OCI-LY3 (cell line): ENCODE results near the gene POLR3K.

ENCODE experiments used
- H2AFZ ChIP-seq: fragments of 200-600, 300-600 bp; shearing (Covaris generic); 2 replicates; pipeline ENCODE4 v1.6.0; 2014; ENCODE audit warnings: antibody characterized with exemption, low read depth, low read length
- H3K27ac ChIP-seq: fragments of 200-600, 300-600 bp; sonication (generic); 2 replicates; pipeline ENCODE4 v1.5.1; 2014; ENCODE audit warnings: mild to moderate bottlenecking, low read length, moderate library complexity, mixed read lengths
- H3K27me3 ChIP-seq: fragments of 200-600, 300-600 bp; sonication (generic); 2 replicates; pipeline ENCODE4 v1.6.1; 2014; ENCODE audit warnings: low read depth, low read length, mixed read lengths
- H3K36me3 ChIP-seq: fragments of 200-600, 300-600 bp; sonication (generic); replicated peaks from 2 replicates; pipeline ENCODE3; 2014; ENCODE audit warnings: low read depth, low read length, mixed read lengths
- H3K4me1 ChIP-seq: fragments of 300-600, 200-600 bp; sonication (generic); 2 replicates; pipeline ENCODE4 v1.6.1; 2014; ENCODE audit warnings: low read length, mixed read lengths
- H3K4me2 ChIP-seq: fragments of 200-600, 300-600 bp; sonication (generic); 2 replicates; pipeline ENCODE4 v1.6.1; 2014; ENCODE audit warnings: low read length, mixed read lengths
- H3K4me3 ChIP-seq: fragments of 300-600, 200-600 bp; sonication (generic); 2 replicates; pipeline ENCODE4 v1.5.1; 2014; ENCODE audit warnings: antibody characterized with exemption, mild to moderate bottlenecking, low read length, moderate library complexity
- H3K79me2 ChIP-seq: fragments of 300-600, 200-600 bp; shearing (Covaris generic); 2 replicates; pipeline ENCODE4 v1.6.1; 2014; ENCODE audit warnings: mild to moderate bottlenecking, low read length, mixed read lengths
- H3K9ac ChIP-seq: fragments of 300-600, 200-600 bp; shearing (Covaris generic); 2 replicates; pipeline ENCODE4 v1.6.0; 2014; ENCODE audit warnings: mild to moderate bottlenecking, low read length, moderate library complexity
- H3K9me3 ChIP-seq: fragments of 200-600, 300-600 bp; shearing (Covaris generic); 2 replicates; pipeline ENCODE4 v1.6.1; 2014; ENCODE audit warnings: low read length, mixed read lengths; ENCODE audit not compliant: insufficient read depth
- H4K20me1 ChIP-seq: fragments of 200-600, 300-600 bp; sonication (generic); 2 replicates; pipeline ENCODE4 v1.6.1; 2016; ENCODE audit warnings: low read length, mixed read lengths; ENCODE audit not compliant: insufficient read depth
- CTCF ChIP-seq: fragments of 200-600, 300-600 bp; sonication (generic); IDR thresholded peaks from 2 replicates; pipeline ENCODE4 v1.5.1; 2014; ENCODE audit warnings: antibody characterized with exemption, low read length, low read depth
- EZH2phosphoT487 ChIP-seq: fragments of 200-600 bp; shearing (Covaris generic); IDR thresholded peaks from 2 replicates; pipeline ENCODE4 v1.6.1; 2018; ENCODE audit warnings: antibody characterized with exemption, mixed run types, low read depth

Gene POLR3K

GRCh38 chr16:53346-54236 is at the start of gene POLR3K, which contains the start of gene SNRNP25:
Gene POLR3K, minus strand, starts transcription at chr16:53608. Its CDS starts 22 bp downstream, at chr16:53586.
Gene SNRNP25, plus strand, starts transcription at chr16:53828. Its CDS starts 189 bp downstream, at chr16:54017.
- Histone ChIP-seq H3K79me2 (peaks cover 60% of the 10 kb centered on the region), H2AFZ (peak within 1 kb of the TSS; percentile 43; the same call in 1 of the 2 replicates), H3K36me3 (peaks cover 49% of the 10 kb centered on the region)

GRCh38 chr16:102060-102855 is 48.9 kb upstream of the POLR3K start:
- no peaks in the 10 kb centered on the region for H3K79me2 ChIP-seq
- no peaks in the 10 kb centered on the region for H3K27me3 ChIP-seq
- no peaks in the 10 kb centered on the region for H3K9me3 ChIP-seq
- H3K27ac ChIP-seq: no peak overlapping the region
- H4K20me1 ChIP-seq: no peaks in the 10 kb centered on the region
- no peak overlapping the region for H3K9ac ChIP-seq
- peaks cover 19% of the 10 kb centered on the region for H3K36me3 ChIP-seq
- H3K4me2 ChIP-seq: no peak overlapping the region
- H2AFZ ChIP-seq: no peak overlapping the region
- H3K4me3 ChIP-seq: no peak overlapping the region
- TF ChIP-seq CTCF: no peak
- TF ChIP-seq EZH2phosphoT487: no peak
- no peaks in the 10 kb centered on the region for H3K4me1 ChIP-seq

More at GRCh38 chr16:53346-54236, at the start of gene POLR3K, which contains the start of gene SNRNP25:
- peak within 1 kb of the TSS; percentile 67 for H3K27ac ChIP-seq
- peaks cover 20% of the 10 kb centered on the region for H3K4me1 ChIP-seq
- no peaks in the 10 kb centered on the region for H3K9me3 ChIP-seq
- no peaks in the 10 kb centered on the region for H3K27me3 ChIP-seq
- TF ChIP-seq CTCF: no peak
- TF ChIP-seq EZH2phosphoT487: no peak
- H3K4me3 ChIP-seq: peak within 1 kb of the TSS; percentile 84
- 0 out of 2 replicates have a peak, but pooled peaks cover 5% of the 10 kb centered on the region for H4K20me1 ChIP-seq
- H3K4me2 ChIP-seq: peak within 1 kb of the TSS; percentile 80
- H3K9ac ChIP-seq: peak within 1 kb of the TSS; percentile 93

GRCh38 chr16:101586-101985 is 48.2 kb upstream of the POLR3K start:
- H3K27ac ChIP-seq: no peak overlapping the region
- no peaks in the 10 kb centered on the region for H4K20me1 ChIP-seq
- TF ChIP-seq EZH2phosphoT487: no peak
- no peak for TF ChIP-seq CTCF
- no peak overlapping the region for H3K9ac ChIP-seq
- peaks cover 2% of the 10 kb centered on the region; the same call in 1 of the 2 replicates for H3K4me1 ChIP-seq
- peaks cover 15% of the 10 kb centered on the region for H3K36me3 ChIP-seq
- H3K79me2 ChIP-seq: no peaks in the 10 kb centered on the region
- no peaks in the 10 kb centered on the region for H3K27me3 ChIP-seq
- H2AFZ ChIP-seq: no peak overlapping the region
- no peak overlapping the region for H3K4me3 ChIP-seq
- H3K9me3 ChIP-seq: no peaks in the 10 kb centered on the region
- no peak overlapping the region for H3K4me2 ChIP-seq
